ENCODE results near the gene ITGB1BP1. TPM values are rescaled to one million over a fixed set of nuclear protein-coding genes. Genes with fewer than 3 reads are reported as not detected.

ITGB1BP1 gene
- total RNA-seq, 4 donors from 2014 or later = 159 to 345 (median 224) TPM

GRCh38 chr2:9424447-9425164, 1.3 kb upstream of the ITGB1BP1 start:
- no peak for TF ChIP-seq CTCF (IDR thresholded peaks at IDR 0.05; ENCODE audit: low read depth)

GRCh38 chr2:9423922-9424272, 569 bp upstream of the ITGB1BP1 start:
- TF ChIP-seq CTCF (IDR thresholded peaks at IDR 0.05; ENCODE audit: low read depth) = no peak

DNA sequence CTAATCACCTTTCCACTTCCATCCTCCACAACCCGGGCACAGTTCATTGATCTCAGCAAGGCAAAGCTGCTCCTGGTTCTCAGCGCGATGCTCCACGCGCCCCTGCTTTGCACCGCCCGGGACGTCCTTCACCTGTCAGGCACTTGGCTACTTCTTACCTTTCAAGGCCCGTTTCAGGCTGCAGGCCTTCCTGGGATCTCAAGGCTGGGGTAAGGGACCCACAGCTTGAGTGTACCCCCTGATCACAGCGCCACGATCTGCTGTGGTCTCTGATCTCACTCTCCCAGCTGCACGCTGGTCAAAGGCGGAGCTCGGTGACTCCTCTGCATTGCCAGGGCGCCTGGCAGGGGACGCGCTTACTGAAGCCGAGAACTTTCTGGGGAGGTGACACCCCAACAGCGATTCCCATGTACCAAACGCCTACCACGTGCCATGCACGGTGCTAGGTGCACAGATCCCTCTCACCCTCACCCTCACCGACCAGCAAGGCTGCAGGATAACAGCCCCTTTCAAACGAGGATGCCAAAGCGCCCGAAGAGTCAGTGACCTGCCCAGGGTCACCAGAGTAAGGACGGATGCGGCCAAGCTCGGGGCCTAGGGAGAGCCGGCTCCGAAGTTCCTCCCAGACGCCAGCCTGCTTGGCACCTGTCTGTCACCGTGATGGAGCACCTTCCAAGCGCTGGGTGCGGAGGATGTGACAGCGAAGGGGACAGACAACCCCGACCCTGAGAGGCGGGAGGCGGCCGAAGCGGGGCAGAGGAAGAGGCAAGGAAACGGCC, 818 bp downstream of the ITGB1BP1 start:
- no peak for TF ChIP-seq CTCF (IDR thresholded peaks at IDR 0.05; ENCODE audit: low read depth)

DNA sequence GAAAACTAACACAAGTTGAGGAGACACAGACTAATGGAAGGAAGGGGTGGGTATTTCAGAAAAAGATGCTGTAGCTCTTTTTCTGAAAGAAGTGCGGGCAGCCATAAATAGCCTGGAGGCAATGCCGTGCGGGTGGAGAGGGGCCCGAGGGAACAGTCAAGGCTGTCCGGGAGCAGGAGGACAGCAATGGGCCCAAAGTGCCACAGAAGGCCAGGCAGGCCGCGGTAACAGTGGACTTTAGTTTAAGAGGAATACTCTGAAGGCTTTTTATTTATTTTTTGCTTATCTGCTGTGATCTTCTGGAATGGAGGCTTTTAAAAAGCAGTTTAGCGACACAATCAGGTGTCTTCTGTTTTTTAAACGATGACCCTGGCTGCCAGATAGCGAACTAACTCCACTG, 2.8 kb downstream of the ITGB1BP1 start:
- TF ChIP-seq CTCF (IDR thresholded peaks at IDR 0.05; ENCODE audit: low read depth) = no peak

GRCh38 chr2:9419541-9419940, 3.8 kb downstream of the ITGB1BP1 start:
- no peak for TF ChIP-seq CTCF (IDR thresholded peaks at IDR 0.05; ENCODE audit: low read depth)

GRCh38 chr2:9418746-9419145, 4.6 kb downstream of the ITGB1BP1 start:
- no peak for TF ChIP-seq CTCF (IDR thresholded peaks at IDR 0.05; ENCODE audit: low read depth)

DNA sequence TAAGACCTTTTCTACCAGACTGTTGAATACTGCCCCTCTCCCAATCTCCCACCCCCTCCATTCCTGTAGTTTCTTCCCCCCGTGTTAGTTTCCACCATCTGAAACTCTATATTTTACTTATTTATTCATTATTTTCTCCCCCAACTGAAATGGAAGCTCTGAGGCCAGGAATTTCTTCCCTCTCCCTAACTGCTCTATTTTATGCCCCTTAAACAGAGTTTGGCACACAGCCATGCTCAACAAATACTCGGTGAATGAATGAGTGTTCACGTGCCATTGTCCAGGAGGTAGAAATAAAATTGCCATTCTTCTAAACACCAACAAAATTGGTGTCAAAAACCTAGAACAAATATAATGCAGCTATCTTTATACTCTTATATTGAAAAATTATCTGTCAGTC, 5.6 kb downstream of the ITGB1BP1 start:
- no peak for TF ChIP-seq CTCF (IDR thresholded peaks at IDR 0.05; ENCODE audit: low read depth)
